ENCODE measurements around the gene MSL3B.

Gene MSL3B

GRCh38 chr2:233816334-233816733 lies 51.9 kb downstream of the MSL3B start:
- DNase-seq, result no peak

GRCh38 chr2:233815861-233816260 lies 52.3 kb downstream of the MSL3B start:
- no peak for DNase-seq
